CD14-positive monocyte (primary cell): ENCODE measurements around the gene GRID1. TPM values are rescaled to one million over a fixed set of nuclear protein-coding genes. Genes with fewer than 3 reads are reported as not detected.

Source experiments
- DNase-seq, 3 donors: peaks; one replicate each; pipeline ENCODE4 v3.0.0-alpha.2; 2011 to 2022
- H2AFZ ChIP-seq: 2 replicates; pipeline ENCODE4 v1.6.0; 2012; ENCODE audit warnings: mild to moderate bottlenecking, low read depth, low read length, inconsistent platforms; ENCODE audit not compliant: insufficient read depth, poor library complexity, severe bottlenecking
- H3K27ac ChIP-seq, 2 donors: 1 replicate in 1 of 2; 2 replicates in 1 of 2; pipeline ENCODE4 v1.5.1; 2012 to 2013; ENCODE audit warnings: low read length in 2 of 2, control low read depth in 1 of 2, inconsistent platforms in 1 of 2, low read depth in 1 of 2, mild to moderate bottlenecking in 1 of 2
- H3K27me3 ChIP-seq, 2 donors: one replicate each; pipeline versions ENCODE4 v1.6.0 to v1.6.1; 2011 to 2013; ENCODE audit warnings: low read length in 2 of 2; ENCODE audit not compliant: control insufficient read depth in 2 of 2, insufficient read depth in 2 of 2
- H3K36me3 ChIP-seq, 2 donors: replicated peaks in 1 of 2; 1 replicate in 1 of 2; 2 replicates in 1 of 2; pipeline versions ENCODE4 v1.5.1 to v1.6.1; 2012 to 2013; ENCODE audit warnings: low read length in 2 of 2, control low read depth in 1 of 2, inconsistent platforms in 1 of 2, mild to moderate bottlenecking in 1 of 2; ENCODE audit not compliant: insufficient read depth in 2 of 2, control insufficient read depth in 1 of 2
- H3K4me1 ChIP-seq, 2 donors: 1 replicate in 1 of 2; 2 replicates in 1 of 2; pipeline versions ENCODE4 v1.5.1 to v1.6.1; 2012 to 2013; ENCODE audit warnings: low read length in 2 of 2, control low read depth in 1 of 2, inconsistent platforms in 1 of 2, mild to moderate bottlenecking in 1 of 2, moderate library complexity in 1 of 2; ENCODE audit not compliant: insufficient read depth in 2 of 2, control insufficient read depth in 1 of 2
- H3K4me2 ChIP-seq: replicated peaks from 2 replicates; pipeline ENCODE3; 2012; ENCODE audit warnings: low read length, moderate library complexity, mild to moderate bottlenecking; ENCODE audit not compliant: poor library complexity, severe bottlenecking; ENCODE audit errors: extremely low read depth
- H3K4me3 ChIP-seq, 3 experiments: fragments of 200-600 bp in 1 of 3; sonication (generic) in 1 of 3; replicated peaks in 1 of 3; 1 replicate in 2 of 3; 2 replicates in 1 of 3; pipeline ENCODE4 v1.5.1; 2011 to 2013; ENCODE audit warnings: low read length in 3 of 3, mild to moderate bottlenecking in 3 of 3, control low read depth in 2 of 3, low read depth in 2 of 3, inconsistent platforms in 1 of 3, moderate library complexity in 1 of 3
- H3K79me2 ChIP-seq: 2 replicates; pipeline ENCODE4 v1.6.0; 2012; ENCODE audit warnings: mild to moderate bottlenecking, control low read depth, inconsistent platforms, low read length, moderate library complexity; ENCODE audit not compliant: insufficient read depth
- H3K9ac ChIP-seq: 2 replicates; pipeline ENCODE4 v1.6.0; 2017; ENCODE audit warnings: low read length, mild to moderate bottlenecking; ENCODE audit not compliant: insufficient read depth, poor library complexity, severe bottlenecking
- H3K9me3 ChIP-seq, 2 donors: replicated peaks in 1 of 2; 1 replicate in 1 of 2; 2 replicates in 1 of 2; pipeline versions ENCODE4 v1.5.1 to v1.6.1; 2012 to 2013; ENCODE audit warnings: low read length in 2 of 2, control low read depth in 1 of 2; ENCODE audit not compliant: control insufficient read depth in 1 of 2, insufficient read depth in 1 of 2
- H4K20me1 ChIP-seq: 2 replicates; pipeline ENCODE4 v1.6.0; 2012; ENCODE audit warnings: mild to moderate bottlenecking, low read length, control low read depth, moderate library complexity; ENCODE audit not compliant: insufficient read depth
- H3K27ac Mint-ChIP-seq, 7 donors: one replicate each; pipeline ENCODE4 v1.8.0; 2020; ENCODE audit warnings: mild to moderate bottlenecking in 7 of 7, mixed read lengths in 7 of 7, moderate library complexity in 6 of 7, inconsistent platforms in 2 of 7
- H3K27me3 Mint-ChIP-seq, 3 donors: one replicate each; pipeline ENCODE4 v1.8.0; 2021 to 2022; ENCODE audit warnings: low read depth in 3 of 3, mild to moderate bottlenecking in 3 of 3, mixed read lengths in 3 of 3, moderate library complexity in 3 of 3, inconsistent platforms in 1 of 3
- H3K36me3 Mint-ChIP-seq, 2 donors: one replicate each; pipeline ENCODE4 v1.8.0; 2020; ENCODE audit warnings: mixed read lengths in 2 of 2, inconsistent platforms in 1 of 2, mild to moderate bottlenecking in 1 of 2
- H3K4me1 Mint-ChIP-seq: one replicate; pipeline ENCODE4 v1.8.0; 2020; ENCODE audit warnings: mild to moderate bottlenecking, mixed read lengths
- H3K4me3 Mint-ChIP-seq, 2 donors: one replicate each; pipeline ENCODE4 v1.8.0; 2020; ENCODE audit warnings: mild to moderate bottlenecking in 2 of 2, mixed read lengths in 2 of 2, moderate library complexity in 1 of 2
- H3K9me3 Mint-ChIP-seq, 7 donors: one replicate each; pipeline ENCODE4 v1.8.0; 2020 to 2022; ENCODE audit warnings: mixed read lengths in 7 of 7, mild to moderate bottlenecking in 6 of 7, moderate library complexity in 6 of 7, inconsistent platforms in 2 of 7
- WGBS: methylation state at CpG from one replicate; pipeline ENCODE4 v1.1.5; 2013; ENCODE audit warnings: missing lambda C conversion rate; ENCODE audit not compliant: insufficient coverage; 5-methylcytosine and 5-hydroxymethylcytosine counted together
- intact Hi-C, 2 donors: fragments of 100-400 bp; cut with micrococcal nuclease; formaldehyde crosslinking; loops; one replicate each; pipeline versions ENCODE4 v1.15.0 to v1.15.1; 2023
- polyA plus RNA-seq, 3 donors: library from polyadenylated mRNA; depleted of rRNA in 1 of 3; unstranded in 2 of 3; stranded (reverse) in 1 of 3; fragments of 300-500 nt in 2 of 3; fragments of >200 nt in 1 of 3; fragmentation: Illumina TruSeq in 2 of 3; gene quantifications; 1 replicate in 2 of 3; 2 replicates in 1 of 3; pipeline ENCODE4 v1.2.3, GENCODE V29; 2012 to 2021
- TF ChIP-seq, protein P1 (sequence below): fragments of 200-600 bp; IDR thresholded peaks from one replicate; pipeline ENCODE4 v1.8.0; 2022; ENCODE audit warnings: antibody characterized with exemption, mild to moderate bottlenecking

Gene GRID1
- polyA plus RNA-seq, 3 donors = not detected

DNA sequence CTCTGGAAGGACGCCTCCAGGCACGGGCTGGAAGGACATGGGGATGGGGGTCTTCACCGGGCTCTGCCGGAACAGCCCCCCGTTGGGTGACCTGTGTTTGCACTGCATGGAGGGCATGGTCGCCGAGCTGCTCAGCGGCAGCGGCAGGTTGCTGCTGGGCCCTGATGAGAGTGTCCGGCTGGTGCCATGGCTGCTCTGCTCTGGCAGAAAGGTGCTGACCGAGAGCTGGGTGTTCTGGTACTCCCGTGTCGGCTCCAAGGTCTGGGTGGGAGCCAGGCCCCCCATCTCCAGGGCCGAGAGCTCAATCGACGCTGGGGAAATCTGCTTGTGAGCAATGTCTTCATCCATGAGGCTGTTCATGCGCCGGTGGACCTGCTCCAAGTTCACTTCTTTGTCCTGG lies 764.3 kb downstream of the GRID1 start:
- H3K36me3 ChIP-seq = no peaks in the 10 kb centered on the region
- H3K9ac ChIP-seq = no peak overlapping the region
- TF ChIP-seq, protein P1, sequence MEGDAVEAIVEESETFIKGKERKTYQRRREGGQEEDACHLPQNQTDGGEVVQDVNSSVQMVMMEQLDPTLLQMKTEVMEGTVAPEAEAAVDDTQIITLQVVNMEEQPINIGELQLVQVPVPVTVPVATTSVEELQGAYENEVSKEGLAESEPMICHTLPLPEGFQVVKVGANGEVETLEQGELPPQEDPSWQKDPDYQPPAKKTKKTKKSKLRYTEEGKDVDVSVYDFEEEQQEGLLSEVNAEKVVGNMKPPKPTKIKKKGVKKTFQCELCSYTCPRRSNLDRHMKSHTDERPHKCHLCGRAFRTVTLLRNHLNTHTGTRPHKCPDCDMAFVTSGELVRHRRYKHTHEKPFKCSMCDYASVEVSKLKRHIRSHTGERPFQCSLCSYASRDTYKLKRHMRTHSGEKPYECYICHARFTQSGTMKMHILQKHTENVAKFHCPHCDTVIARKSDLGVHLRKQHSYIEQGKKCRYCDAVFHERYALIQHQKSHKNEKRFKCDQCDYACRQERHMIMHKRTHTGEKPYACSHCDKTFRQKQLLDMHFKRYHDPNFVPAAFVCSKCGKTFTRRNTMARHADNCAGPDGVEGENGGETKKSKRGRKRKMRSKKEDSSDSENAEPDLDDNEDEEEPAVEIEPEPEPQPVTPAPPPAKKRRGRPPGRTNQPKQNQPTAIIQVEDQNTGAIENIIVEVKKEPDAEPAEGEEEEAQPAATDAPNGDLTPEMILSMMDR = no peak
- no peak overlapping the region for H3K27ac ChIP-seq
- no peak overlapping the region for H3K27ac Mint-ChIP-seq
- H4K20me1 ChIP-seq = no peaks in the 10 kb centered on the region
- H3K9me3 ChIP-seq = peaks cover 0 to 4% of the 10 kb centered on the region in 2 donors
- no peaks in the 10 kb centered on the region for H3K4me1 Mint-ChIP-seq
- H3K27me3 Mint-ChIP-seq = no peaks in the 10 kb centered on the region
- peaks cover 0 to 3% (median under 1%) of the 10 kb centered on the region in 7 donors for H3K9me3 Mint-ChIP-seq
- no peaks in the 10 kb centered on the region for H3K4me1 ChIP-seq
- no peaks in the 10 kb centered on the region for H3K36me3 Mint-ChIP-seq
- intact Hi-C loops = no loop called here
- H2AFZ ChIP-seq = no peak overlapping the region
- no peaks in the 10 kb centered on the region for H3K27me3 ChIP-seq
- no peaks in the 10 kb centered on the region for H3K79me2 ChIP-seq
- no peak overlapping the region for H3K4me3 ChIP-seq
- H3K4me3 Mint-ChIP-seq = no peak overlapping the region
- 93% methylated on average over 16 of the region's 18 CpGs for WGBS
- H3K4me2 ChIP-seq = no peak overlapping the region
- no peak for DNase-seq

DNA sequence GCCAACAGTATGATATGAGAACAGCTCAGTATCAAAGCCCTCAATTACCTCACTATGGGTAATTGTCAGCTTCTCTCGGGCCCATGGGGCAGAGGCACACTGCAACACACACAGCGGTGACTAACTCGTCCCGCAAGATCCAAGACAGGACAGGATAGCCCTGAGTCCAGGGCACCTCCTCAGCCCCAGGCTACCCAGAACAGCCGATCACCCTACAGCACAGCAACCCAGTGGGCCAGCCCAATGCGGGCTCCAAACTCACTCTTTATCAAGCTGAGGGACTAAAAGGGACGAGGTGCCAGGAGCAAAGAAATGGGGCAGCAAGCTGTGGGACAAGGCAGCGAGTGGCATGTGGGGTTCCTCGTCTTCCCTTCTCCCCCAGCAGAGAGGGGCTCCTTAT lies 765.1 kb downstream of the GRID1 start:
- Histone ChIP-seq H3K27me3 (no peaks in the 10 kb centered on the region), H3K36me3 (no peaks in the 10 kb centered on the region), H3K9ac (no peak overlapping the region), H3K9me3 (peaks cover 0 to 4% of the 10 kb centered on the region in 2 donors), H3K27ac (no peak overlapping the region), H3K4me3 (no peak overlapping the region), H3K4me2 (no peak overlapping the region), H4K20me1 (no peaks in the 10 kb centered on the region), H3K79me2 (no peaks in the 10 kb centered on the region), H3K4me1 (no peaks in the 10 kb centered on the region), H2AFZ (no peak overlapping the region)
- H3K9me3 Mint-ChIP-seq = peaks cover 0 to 3% (median 0%) of the 10 kb centered on the region in 7 donors
- H3K4me1 Mint-ChIP-seq = no peaks in the 10 kb centered on the region
- H3K27ac Mint-ChIP-seq = no peak overlapping the region
- no peak for DNase-seq
- no peaks in the 10 kb centered on the region for H3K36me3 Mint-ChIP-seq
- no peak overlapping the region for H3K4me3 Mint-ChIP-seq
- intact Hi-C loops = no loop called here
- WGBS = 96% methylated on average over 9 of the region's 9 CpGs
- TF ChIP-seq, protein P1 = no peak
- H3K27me3 Mint-ChIP-seq = no peaks in the 10 kb centered on the region
